ENCODE measurements around the gene PRSS56. TPM values are rescaled to one million over a fixed set of nuclear protein-coding genes. Genes with fewer than 3 reads are reported as not detected.
A peak's percentile ranks its signal among the peaks of the same experiment; 100 is the strongest.

Gene PRSS56
- total and polyA plus RNA-seq, 2 of the 8 experiments (the other 6 are each of a cell fraction or from before 2014, with no cell fraction given), result 0.03 TPM; not detected in 1

DNA sequence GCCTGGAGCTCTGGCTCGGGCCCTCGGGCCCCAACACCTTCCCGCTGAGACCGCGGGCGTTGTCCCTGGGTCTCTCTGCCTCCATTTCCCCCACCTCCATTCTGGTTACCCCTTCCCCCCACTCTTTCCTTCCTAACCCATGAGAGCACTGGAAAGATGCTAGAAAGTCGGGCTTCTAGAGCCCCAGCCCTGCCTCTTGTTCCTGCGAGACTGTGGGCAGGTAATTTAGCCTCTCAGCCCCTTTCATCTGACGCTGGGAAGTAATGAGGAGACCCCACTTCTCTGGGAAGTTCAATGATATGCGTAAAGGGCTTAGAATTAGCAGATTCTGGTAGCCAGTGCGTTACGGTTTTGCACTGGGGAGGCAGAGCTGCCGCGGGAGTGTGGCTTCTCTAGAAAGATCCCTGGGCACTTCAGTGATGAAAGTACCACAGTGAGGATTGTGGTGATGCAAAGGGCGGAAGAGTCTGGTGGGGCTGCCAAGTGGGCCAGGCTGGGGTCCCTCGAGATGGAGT is 16.3 kb upstream of the PRSS56 start (continued):
- TF ChIP-seq KDM1A (IDR thresholded peaks at IDR 0.05; ENCODE audit: borderline replicate concordance, low read length), result no peak
- TF ChIP-seq ASH2L (IDR thresholded peaks at IDR 0.05; ENCODE audit: low read length), result peak; percentile 11
- TF ChIP-seq EP300 (IDR thresholded peaks at IDR 0.05; ENCODE audit: borderline replicate concordance in 1 of 2, low read depth in 2 of 2, low read length in 2 of 2), result no peak
- peak; percentile 74 for TF ChIP-seq EZH2 (IDR thresholded peaks at IDR 0.05; ENCODE audit: low read depth, low read length, severe bottlenecking)
- TF ChIP-seq SIN3A (conservative IDR thresholded peaks at IDR 0.05 in 1 of 2, IDR thresholded peaks at IDR 0.05 in 1 of 2; ENCODE audit: low read depth in 1 of 2, low read length in 2 of 2), result 0 out of 4 replicates have a peak, but pooled peaks of 1 of the 2 experiments have one; percentile 7
- no peak for TF ChIP-seq TCF12 (IDR thresholded peaks at IDR 0.05; ENCODE audit: low read depth, low read length)
- TF ChIP-seq, protein P1, sequence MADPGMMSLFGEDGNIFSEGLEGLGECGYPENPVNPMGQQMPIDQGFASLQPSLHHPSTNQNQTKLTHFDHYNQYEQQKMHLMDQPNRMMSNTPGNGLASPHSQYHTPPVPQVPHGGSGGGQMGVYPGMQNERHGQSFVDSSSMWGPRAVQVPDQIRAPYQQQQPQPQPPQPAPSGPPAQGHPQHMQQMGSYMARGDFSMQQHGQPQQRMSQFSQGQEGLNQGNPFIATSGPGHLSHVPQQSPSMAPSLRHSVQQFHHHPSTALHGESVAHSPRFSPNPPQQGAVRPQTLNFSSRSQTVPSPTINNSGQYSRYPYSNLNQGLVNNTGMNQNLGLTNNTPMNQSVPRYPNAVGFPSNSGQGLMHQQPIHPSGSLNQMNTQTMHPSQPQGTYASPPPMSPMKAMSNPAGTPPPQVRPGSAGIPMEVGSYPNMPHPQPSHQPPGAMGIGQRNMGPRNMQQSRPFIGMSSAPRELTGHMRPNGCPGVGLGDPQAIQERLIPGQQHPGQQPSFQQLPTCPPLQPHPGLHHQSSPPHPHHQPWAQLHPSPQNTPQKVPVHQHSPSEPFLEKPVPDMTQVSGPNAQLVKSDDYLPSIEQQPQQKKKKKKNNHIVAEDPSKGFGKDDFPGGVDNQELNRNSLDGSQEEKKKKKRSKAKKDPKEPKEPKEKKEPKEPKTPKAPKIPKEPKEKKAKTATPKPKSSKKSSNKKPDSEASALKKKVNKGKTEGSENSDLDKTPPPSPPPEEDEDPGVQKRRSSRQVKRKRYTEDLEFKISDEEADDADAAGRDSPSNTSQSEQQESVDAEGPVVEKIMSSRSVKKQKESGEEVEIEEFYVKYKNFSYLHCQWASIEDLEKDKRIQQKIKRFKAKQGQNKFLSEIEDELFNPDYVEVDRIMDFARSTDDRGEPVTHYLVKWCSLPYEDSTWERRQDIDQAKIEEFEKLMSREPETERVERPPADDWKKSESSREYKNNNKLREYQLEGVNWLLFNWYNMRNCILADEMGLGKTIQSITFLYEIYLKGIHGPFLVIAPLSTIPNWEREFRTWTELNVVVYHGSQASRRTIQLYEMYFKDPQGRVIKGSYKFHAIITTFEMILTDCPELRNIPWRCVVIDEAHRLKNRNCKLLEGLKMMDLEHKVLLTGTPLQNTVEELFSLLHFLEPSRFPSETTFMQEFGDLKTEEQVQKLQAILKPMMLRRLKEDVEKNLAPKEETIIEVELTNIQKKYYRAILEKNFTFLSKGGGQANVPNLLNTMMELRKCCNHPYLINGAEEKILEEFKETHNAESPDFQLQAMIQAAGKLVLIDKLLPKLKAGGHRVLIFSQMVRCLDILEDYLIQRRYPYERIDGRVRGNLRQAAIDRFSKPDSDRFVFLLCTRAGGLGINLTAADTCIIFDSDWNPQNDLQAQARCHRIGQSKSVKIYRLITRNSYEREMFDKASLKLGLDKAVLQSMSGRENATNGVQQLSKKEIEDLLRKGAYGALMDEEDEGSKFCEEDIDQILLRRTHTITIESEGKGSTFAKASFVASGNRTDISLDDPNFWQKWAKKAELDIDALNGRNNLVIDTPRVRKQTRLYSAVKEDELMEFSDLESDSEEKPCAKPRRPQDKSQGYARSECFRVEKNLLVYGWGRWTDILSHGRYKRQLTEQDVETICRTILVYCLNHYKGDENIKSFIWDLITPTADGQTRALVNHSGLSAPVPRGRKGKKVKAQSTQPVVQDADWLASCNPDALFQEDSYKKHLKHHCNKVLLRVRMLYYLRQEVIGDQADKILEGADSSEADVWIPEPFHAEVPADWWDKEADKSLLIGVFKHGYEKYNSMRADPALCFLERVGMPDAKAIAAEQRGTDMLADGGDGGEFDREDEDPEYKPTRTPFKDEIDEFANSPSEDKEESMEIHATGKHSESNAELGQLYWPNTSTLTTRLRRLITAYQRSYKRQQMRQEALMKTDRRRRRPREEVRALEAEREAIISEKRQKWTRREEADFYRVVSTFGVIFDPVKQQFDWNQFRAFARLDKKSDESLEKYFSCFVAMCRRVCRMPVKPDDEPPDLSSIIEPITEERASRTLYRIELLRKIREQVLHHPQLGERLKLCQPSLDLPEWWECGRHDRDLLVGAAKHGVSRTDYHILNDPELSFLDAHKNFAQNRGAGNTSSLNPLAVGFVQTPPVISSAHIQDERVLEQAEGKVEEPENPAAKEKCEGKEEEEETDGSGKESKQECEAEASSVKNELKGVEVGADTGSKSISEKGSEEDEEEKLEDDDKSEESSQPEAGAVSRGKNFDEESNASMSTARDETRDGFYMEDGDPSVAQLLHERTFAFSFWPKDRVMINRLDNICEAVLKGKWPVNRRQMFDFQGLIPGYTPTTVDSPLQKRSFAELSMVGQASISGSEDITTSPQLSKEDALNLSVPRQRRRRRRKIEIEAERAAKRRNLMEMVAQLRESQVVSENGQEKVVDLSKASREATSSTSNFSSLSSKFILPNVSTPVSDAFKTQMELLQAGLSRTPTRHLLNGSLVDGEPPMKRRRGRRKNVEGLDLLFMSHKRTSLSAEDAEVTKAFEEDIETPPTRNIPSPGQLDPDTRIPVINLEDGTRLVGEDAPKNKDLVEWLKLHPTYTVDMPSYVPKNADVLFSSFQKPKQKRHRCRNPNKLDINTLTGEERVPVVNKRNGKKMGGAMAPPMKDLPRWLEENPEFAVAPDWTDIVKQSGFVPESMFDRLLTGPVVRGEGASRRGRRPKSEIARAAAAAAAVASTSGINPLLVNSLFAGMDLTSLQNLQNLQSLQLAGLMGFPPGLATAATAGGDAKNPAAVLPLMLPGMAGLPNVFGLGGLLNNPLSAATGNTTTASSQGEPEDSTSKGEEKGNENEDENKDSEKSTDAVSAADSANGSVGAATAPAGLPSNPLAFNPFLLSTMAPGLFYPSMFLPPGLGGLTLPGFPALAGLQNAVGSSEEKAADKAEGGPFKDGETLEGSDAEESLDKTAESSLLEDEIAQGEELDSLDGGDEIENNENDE (IDR thresholded peaks at IDR 0.05; ENCODE audit: insufficient replicate concordance, low read length), result no peak
- no peak for TF ChIP-seq HDAC2 (IDR thresholded peaks at IDR 0.05; ENCODE audit: borderline replicate concordance in 1 of 2, low read depth in 2 of 2, low read length in 2 of 2)
- TF ChIP-seq TEAD4 (IDR thresholded peaks at IDR 0.05; ENCODE audit: low read depth, low read length), result no peak
- no peak for TF ChIP-seq GTF2F1 (IDR thresholded peaks at IDR 0.05; ENCODE audit: borderline replicate concordance, low read depth, low read length)

Data from H1 (cell line).